ENCODE results near the gene RCAN1. TPM values are rescaled to one million over a fixed set of nuclear protein-coding genes. Genes with fewer than 3 reads are reported as not detected.

Gene RCAN1
- total and polyA plus RNA-seq, 9 of the 15 experiments (the other 6 are each of a cell fraction or from before 2014, with no cell fraction given), result 4.4 to 16.5 (median 12.3) TPM

- Histone ChIP-seq H3K4me3 (no peak overlapping the region), H3K9ac (ENCODE audit: insufficient read depth in 1 of 2, low read depth in 2 of 2, low read length in 2 of 2) (no peak overlapping the region), H3K9me1 (ENCODE audit: control insufficient read depth, insufficient read depth, low read length) (no peaks in the 10 kb centered on the region), H4K20me1 (replicated peaks; ENCODE audit: control insufficient read depth, insufficient read depth, low read length) (0 out of 2 replicates have a peak, but pooled peaks cover 5% of the 10 kb centered on the region), H3K36me3 (ENCODE audit: control insufficient read depth, insufficient read depth, low read length) (no peaks in the 10 kb centered on the region), H3K9me3 (replicated peaks; ENCODE audit: control insufficient read depth, insufficient read depth, low read depth, low read length) (no peaks in the 10 kb centered on the region), H3K4me2 (ENCODE audit: insufficient read depth, low read length) (no peak overlapping the region), H3K27me3 (ENCODE audit: control insufficient read depth in 2 of 2, insufficient read depth in 2 of 2, low read length in 2 of 2) (peaks cover 0 to 11% of the 10 kb centered on the region in 2 experiments; a peak in 2 of 5 replicates), H3K79me2 (ENCODE audit: control insufficient read depth, insufficient read depth, low read length) (no peaks in the 10 kb centered on the region), H2AFZ (ENCODE audit: low read depth, low read length) (no peak overlapping the region), H3K27ac (ENCODE audit: extremely low read depth, low read depth, low read length) (no peak overlapping the region), H3K4me1 (replicated peaks in 1 of 2; ENCODE audit: control insufficient read depth in 2 of 2, insufficient read depth in 2 of 2, low read length in 2 of 2) (no peaks in the 10 kb centered on the region; a peak in 1 of 5 replicates)
- DNase-seq (ENCODE audit: extremely low read depth in 1 of 4, low spot score in 3 of 4), result no peak
- TF ChIP-seq MAZ (CRISPR knock-in tag; conservative IDR thresholded peaks at IDR 0.05 in 1 of 2, IDR thresholded peaks at IDR 0.05 in 1 of 2), result no peak
- TF ChIP-seq ZNF12 (CRISPR knock-in tag; IDR thresholded peaks at IDR 0.05), result no peak
- TF ChIP-seq CEBPB (tag; IDR thresholded peaks at IDR 0.05), result peak; percentile 84
- no peak for TF ChIP-seq GATA2 (CRISPR knock-in tag; IDR thresholded peaks at IDR 0.05)
- no peak for TF ChIP-seq JUND (IDR thresholded peaks at IDR 0.05; ENCODE audit: borderline replicate concordance, low read depth, low read length)
- TF ChIP-seq JUND (tag; IDR thresholded peaks at IDR 0.05; ENCODE audit: borderline replicate concordance, low read depth, low read length), result no peak
- no peak for TF ChIP-seq CEBPG (CRISPR knock-in tag; IDR thresholded peaks at IDR 0.05)
- TF ChIP-seq CEBPG (tag; conservative IDR thresholded peaks at IDR 0.05 in 1 of 2, IDR thresholded peaks at IDR 0.05 in 1 of 2), result peak in 1 of 2 experiments; percentile 66; a peak in 2 of 4 replicates
- TF ChIP-seq ARID4B (CRISPR knock-in tag; IDR thresholded peaks at IDR 0.05), result no peak
- in situ Hi-C loops (cut with MboI), result no loop called here
- no TSS peak for BruUV-seq (replicated peaks)
- POLR2A ChIA-PET, result interaction anchor here (0.7 kb wide), 1 partner anchor 1458 kb away, joined by 3 read pairs; no protein-coding TSS in a partner anchor
- ATAC-seq, result no peak
- WGBS (ENCODE audit: insufficient coverage, low coverage, missing lambda C conversion rate), result 31% methylated on average over 7 of the region's 7 CpGs
- intact Hi-C loops (cut with micrococcal nuclease), result no loop called here
- CTCF ChIA-PET (ENCODE audit: low intra/inter-chr PET ratio), result no interaction called here
- no peak for FAIRE-seq
These were observed 42.9 kb downstream of the RCAN1 start for GRCh38 chr21:34571994-34572393.
